Measurements from ENCODE around the gene KRTAP4-12. TPM values are rescaled to one million over a fixed set of nuclear protein-coding genes. Genes with fewer than 3 reads are reported as not detected.
"Not testable (repeated sequence)": the region's sequence is repeated elsewhere in the genome, so short reads cannot be mapped to it uniquely, and the experiment has no call there.

KRTAP4-12 gene
- total RNA-seq, 1 experiment from 2014 or later = not detected

- DNase-seq (ENCODE audit: low read depth, low spot score); RAD21 ChIA-PET (ENCODE audit: low non-redundant PET in 1 of 2, low total read pairs in 2 of 2, uncharacterized antibody in 2 of 2, unreplicated experiment in 2 of 2); CTCF ChIA-PET; H3K36me3 ChIP-seq (ENCODE audit: control insufficient read depth in 1 of 2, insufficient read depth in 2 of 2, low read length in 2 of 2); H3K9ac ChIP-seq (ENCODE audit: low read length); BruUV-seq (replicated peaks); intact Hi-C loops (cut with micrococcal nuclease); H3K79me2 ChIP-seq (ENCODE audit: insufficient read depth, low read length); H3K9me3 ChIP-seq (ENCODE audit: control insufficient read depth in 1 of 2, insufficient read depth in 1 of 2, low read depth in 1 of 2, low read length in 2 of 2); H3K27me3 ChIP-seq (ENCODE audit: insufficient read depth, low read length); ATAC-seq; H2AFZ ChIP-seq (ENCODE audit: low read depth, low read length, poor library complexity, severe bottlenecking); H3K9me2 ChIP-seq (ENCODE audit: insufficient read depth); H4K20me1 ChIP-seq (ENCODE audit: insufficient read depth); H3K4me2 ChIP-seq (ENCODE audit: low read length); POLR2A ChIA-PET; H3K27ac ChIP-seq (ENCODE audit: low read depth, low read length); H3K4me3 ChIP-seq (replicated peaks in 1 of 2; ENCODE audit: low read depth in 1 of 2, low read length in 2 of 2): not testable (repeated sequence)
- TF ChIP-seq MAX (IDR thresholded peaks at IDR 0.05) = 0 out of 2 replicates have a peak, but pooled peaks have one; percentile 27
- H3K4me1 ChIP-seq (ENCODE audit: control insufficient read depth in 1 of 2, insufficient read depth in 2 of 2, low read length in 2 of 2) = peaks cover 9 to 39% of the 10 kb centered on the region in 2 experiments
Measured at GRCh38 chr17:41099682-41100480, 24.1 kb downstream of the KRTAP4-12 start.

- intact Hi-C loops (cut with micrococcal nuclease) = no loop called here
- no peaks in the 10 kb centered on the region for H4K20me1 ChIP-seq (ENCODE audit: insufficient read depth)
- H3K27me3 ChIP-seq (ENCODE audit: insufficient read depth, low read length) = no peaks in the 10 kb centered on the region
- ATAC-seq (no peak), DNase-seq (ENCODE audit: low read depth, low spot score) (no peak)
- no peak overlapping the region for H3K4me3 ChIP-seq (replicated peaks in 1 of 2; ENCODE audit: low read depth in 1 of 2, low read length in 2 of 2)
- peaks cover 0 to 4% of the 10 kb centered on the region in 2 experiments; a peak in 1 of 4 replicates for H3K36me3 ChIP-seq (ENCODE audit: control insufficient read depth in 1 of 2, insufficient read depth in 2 of 2, low read length in 2 of 2)
- BruUV-seq (replicated peaks) = no TSS peak
- no peak overlapping the region for H3K27ac ChIP-seq (ENCODE audit: low read depth, low read length)
- ChIA-PET CTCF (no interaction called here), POLR2A (no interaction called here), RAD21 (ENCODE audit: low non-redundant PET in 1 of 2, low total read pairs in 2 of 2, uncharacterized antibody in 2 of 2, unreplicated experiment in 2 of 2) (interaction anchor here in 1 of 2 experiments (0.6 kb wide), 1 partner anchor 11 kb away, joined by 3 read pairs; no protein-coding TSS in a partner anchor)
- peaks cover 0 to 5% of the 10 kb centered on the region in 2 experiments; a peak in 1 of 4 replicates for H3K9me3 ChIP-seq (ENCODE audit: control insufficient read depth in 1 of 2, insufficient read depth in 1 of 2, low read depth in 1 of 2, low read length in 2 of 2)
- no peaks in the 10 kb centered on the region for H3K9me2 ChIP-seq (ENCODE audit: insufficient read depth)
- H3K4me1 ChIP-seq (ENCODE audit: control insufficient read depth in 1 of 2, insufficient read depth in 2 of 2, low read length in 2 of 2) = peaks cover 0 to 27% of the 10 kb centered on the region in 2 experiments; a peak in 3 of 4 replicates
- no peak overlapping the region for H2AFZ ChIP-seq (ENCODE audit: low read depth, low read length, poor library complexity, severe bottlenecking)
- no peak overlapping the region for H3K9ac ChIP-seq (ENCODE audit: low read length)
- TF ChIP-seq ZNF274 (IDR thresholded peaks at IDR 0.05; ENCODE audit: low read depth, low read length) (no peak), YY1 (IDR thresholded peaks at IDR 0.05; ENCODE audit: extremely low read depth, insufficient replicate concordance, low read depth, low read length) (no peak)
- H3K79me2 ChIP-seq (ENCODE audit: insufficient read depth, low read length) = no peaks in the 10 kb centered on the region
- no peak overlapping the region for H3K4me2 ChIP-seq (ENCODE audit: low read length)
Measured at GRCh38 chr17:41098481-41098880, 25.5 kb downstream of the KRTAP4-12 start.
